SJSA1 (cell line): ENCODE measurements around the gene KIAA1549. TPM values are rescaled to one million over a fixed set of nuclear protein-coding genes. Genes with fewer than 3 reads are reported as not detected.

Source experiments
- DNase-seq, 2 experiments: peaks; one replicate each; pipeline ENCODE4 v3.0.0-alpha.2; 2015 to 2020; ENCODE audit warnings: low spot score in 2 of 2, low read depth in 1 of 2
- H3K27ac ChIP-seq: fragments of 250-450 bp; sonication (Bioruptor Pico); 2 replicates; pipeline ENCODE4 v1.5.1; 2020; ENCODE audit warnings: mild to moderate bottlenecking, moderate library complexity
- H3K27me3 ChIP-seq: fragments of 250-450 bp; sonication (Bioruptor Pico); replicated peaks from 2 replicates; pipeline ENCODE4 v1.5.1; 2020; ENCODE audit warnings: mild to moderate bottlenecking, moderate library complexity
- H3K36me3 ChIP-seq: fragments of 250-450 bp; sonication (Bioruptor Pico); 2 replicates; pipeline ENCODE4 v1.5.1; 2020; ENCODE audit warnings: mild to moderate bottlenecking
- H3K4me1 ChIP-seq: fragments of 250-450 bp; sonication (Bioruptor Pico); replicated peaks from 2 replicates; pipeline ENCODE4 v1.6.1; 2021; ENCODE audit warnings: mild to moderate bottlenecking
- H3K4me3 ChIP-seq: fragments of 250-450 bp; sonication (Bioruptor Pico); 2 replicates; pipeline ENCODE4 v1.5.1; 2020; ENCODE audit warnings: mild to moderate bottlenecking
- H3K9me3 ChIP-seq: fragments of 250-450 bp; sonication (Bioruptor Pico); replicated peaks from 2 replicates; pipeline ENCODE4 v1.5.1; 2020; ENCODE audit warnings: mild to moderate bottlenecking
- total RNA-seq: library from RNA; depleted of rRNA; stranded (reverse); fragments of >200 nt; shearing (Covaris generic); gene quantifications from 2 replicates; pipeline ENCODE4 v1.2.3, GENCODE V29; 2014

Gene KIAA1549
- total RNA-seq, 1 experiment from 2014 or later = 0.95 TPM

GRCh38 chr7:138848056-138848980 is 132.9 kb downstream of the KIAA1549 start:
- no peak overlapping the region for H3K4me3 ChIP-seq
- H3K27ac ChIP-seq = no peak overlapping the region
- DNase-seq = no peak

GRCh38 chr7:138845711-138846110 is 135.5 kb downstream of the KIAA1549 start:
- H3K36me3 ChIP-seq = no peaks in the 10 kb centered on the region
- H3K4me1 ChIP-seq = peaks cover 6% of the 10 kb centered on the region; the same call in 1 of the 2 replicates
- H3K27ac ChIP-seq = no peak overlapping the region
- no peaks in the 10 kb centered on the region for H3K9me3 ChIP-seq
- no peak overlapping the region for H3K4me3 ChIP-seq
- H3K27me3 ChIP-seq = no peaks in the 10 kb centered on the region
- no peak for DNase-seq

More at GRCh38 chr7:138848056-138848980, 132.9 kb downstream of the KIAA1549 start:
- no peaks in the 10 kb centered on the region for H3K4me1 ChIP-seq
- no peaks in the 10 kb centered on the region for H3K36me3 ChIP-seq
- no peaks in the 10 kb centered on the region for H3K9me3 ChIP-seq
- H3K27me3 ChIP-seq = no peaks in the 10 kb centered on the region

GRCh38 chr7:138843632-138844580 is 137.3 kb downstream of the KIAA1549 start:
- H3K9me3 ChIP-seq = no peaks in the 10 kb centered on the region
- no peaks in the 10 kb centered on the region for H3K36me3 ChIP-seq
- H3K27ac ChIP-seq = no peak overlapping the region
- H3K4me3 ChIP-seq = no peak overlapping the region
- peaks cover 6% of the 10 kb centered on the region; the same call in 1 of the 2 replicates for H3K4me1 ChIP-seq
- no peaks in the 10 kb centered on the region for H3K27me3 ChIP-seq
- DNase-seq = no peak

GRCh38 chr7:138842111-138842510 is 139.1 kb downstream of the KIAA1549 start:
- Histone ChIP-seq H3K4me1 (peaks cover 6% of the 10 kb centered on the region; the same call in 1 of the 2 replicates), H3K4me3 (no peak overlapping the region), H3K27me3 (no peaks in the 10 kb centered on the region), H3K27ac (no peak overlapping the region), H3K36me3 (no peaks in the 10 kb centered on the region; the same call in 1 of the 2 replicates), H3K9me3 (no peaks in the 10 kb centered on the region)
- peak; percentile 14 to 58 for DNase-seq

GRCh38 chr7:138838166-138838565 is 143.0 kb downstream of the KIAA1549 start:
- DNase-seq = no peak
- Histone ChIP-seq H3K27me3 (no peaks in the 10 kb centered on the region), H3K4me1 (peaks cover 6% of the 10 kb centered on the region; the same call in 1 of the 2 replicates), H3K4me3 (no peak overlapping the region), H3K27ac (no peak overlapping the region), H3K36me3 (no peaks in the 10 kb centered on the region; the same call in 1 of the 2 replicates), H3K9me3 (no peaks in the 10 kb centered on the region)

- H3K27ac ChIP-seq = no peak overlapping the region
- no peak for DNase-seq
- no peaks in the 10 kb centered on the region; the same call in 1 of the 2 replicates for H3K36me3 ChIP-seq
- no peaks in the 10 kb centered on the region for H3K9me3 ChIP-seq
- H3K27me3 ChIP-seq = no peaks in the 10 kb centered on the region
- no peak overlapping the region for H3K4me3 ChIP-seq
- peaks cover 6% of the 10 kb centered on the region; the same call in 1 of the 2 replicates for H3K4me1 ChIP-seq
These were observed 143.6 kb downstream of the KIAA1549 start for GRCh38 chr7:138837627-138838026.

GRCh38 chr7:138835087-138835486 is 146.1 kb downstream of the KIAA1549 start:
- Histone ChIP-seq H3K36me3 (no peaks in the 10 kb centered on the region; the same call in 1 of the 2 replicates), H3K9me3 (no peaks in the 10 kb centered on the region), H3K4me1 (no peaks in the 10 kb centered on the region), H3K4me3 (no peak overlapping the region), H3K27ac (no peak overlapping the region), H3K27me3 (no peaks in the 10 kb centered on the region)
- DNase-seq = no peak

- H3K9me3 ChIP-seq = no peaks in the 10 kb centered on the region
- H3K27ac ChIP-seq = no peak overlapping the region
- H3K4me1 ChIP-seq = no peaks in the 10 kb centered on the region
- no peaks in the 10 kb centered on the region; the same call in 1 of the 2 replicates for H3K36me3 ChIP-seq
- H3K4me3 ChIP-seq = no peak overlapping the region
- no peaks in the 10 kb centered on the region for H3K27me3 ChIP-seq
- no peak for DNase-seq
These were observed 146.6 kb downstream of the KIAA1549 start for GRCh38 chr7:138834583-138834982.

- H3K4me3 ChIP-seq = no peak overlapping the region
- H3K4me1 ChIP-seq = no peaks in the 10 kb centered on the region
- DNase-seq = no peak
- no peaks in the 10 kb centered on the region for H3K27me3 ChIP-seq
- no peaks in the 10 kb centered on the region for H3K9me3 ChIP-seq
- no peaks in the 10 kb centered on the region; the same call in 1 of the 2 replicates for H3K36me3 ChIP-seq
- H3K27ac ChIP-seq = no peak overlapping the region
These were observed 147.6 kb downstream of the KIAA1549 start for GRCh38 chr7:138833596-138833995.

GRCh38 chr7:138832966-138833365 is 148.2 kb downstream of the KIAA1549 start:
- no peak for DNase-seq
- no peak overlapping the region for H3K4me3 ChIP-seq
- no peaks in the 10 kb centered on the region for H3K9me3 ChIP-seq
- no peaks in the 10 kb centered on the region for H3K4me1 ChIP-seq
- no peaks in the 10 kb centered on the region; the same call in 1 of the 2 replicates for H3K36me3 ChIP-seq
- no peak overlapping the region for H3K27ac ChIP-seq
- H3K27me3 ChIP-seq = no peaks in the 10 kb centered on the region

- Histone ChIP-seq H3K4me1 (no peaks in the 10 kb centered on the region), H3K4me3 (no peak overlapping the region), H3K27ac (no peak overlapping the region), H3K9me3 (no peaks in the 10 kb centered on the region), H3K27me3 (no peaks in the 10 kb centered on the region), H3K36me3 (no peaks in the 10 kb centered on the region)
- no peak for DNase-seq
These were observed 151.9 kb downstream of the KIAA1549 start for GRCh38 chr7:138829335-138829734.

GRCh38 chr7:138828302-138828701 is 152.9 kb downstream of the KIAA1549 start:
- Histone ChIP-seq H3K36me3 (no peaks in the 10 kb centered on the region), H3K4me1 (no peaks in the 10 kb centered on the region), H3K27ac (no peak overlapping the region), H3K27me3 (no peaks in the 10 kb centered on the region), H3K4me3 (no peak overlapping the region), H3K9me3 (no peaks in the 10 kb centered on the region)
- DNase-seq = no peak

- no peak for DNase-seq
- Histone ChIP-seq H3K9me3 (no peaks in the 10 kb centered on the region), H3K27me3 (no peaks in the 10 kb centered on the region), H3K36me3 (no peaks in the 10 kb centered on the region), H3K27ac (no peak overlapping the region), H3K4me1 (no peaks in the 10 kb centered on the region), H3K4me3 (no peak overlapping the region)
These were observed 156.0 kb downstream of the KIAA1549 start for GRCh38 chr7:138825049-138825721.
